ENCODE results near the gene WDR19. TPM values are rescaled to one million over a fixed set of nuclear protein-coding genes. Genes with fewer than 3 reads are reported as not detected.

WDR19 gene
- total and polyA plus RNA-seq, 2 donors (not counting 3 experiments of a cell fraction or from before 2014, with no cell fraction given): 27.1 to 28.2 TPM

DNA sequence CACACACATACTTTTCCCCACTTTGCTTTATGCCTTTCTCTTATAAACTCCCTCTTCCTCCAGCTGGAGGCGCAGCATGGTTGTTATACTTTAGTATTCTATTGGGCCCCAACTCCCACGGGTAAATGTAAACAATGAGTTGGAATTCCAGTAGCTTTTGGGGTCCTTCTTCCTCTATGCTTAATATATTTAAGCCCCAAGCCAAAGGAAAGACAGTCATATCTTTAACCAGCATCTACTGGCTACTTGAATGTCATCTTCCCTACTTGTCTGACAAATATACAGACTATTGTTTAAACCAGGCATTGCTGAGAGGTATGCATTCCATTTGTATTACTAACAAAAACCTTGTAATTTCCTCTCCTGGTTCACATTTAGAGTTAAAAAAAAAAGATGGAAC is 72.9 kb downstream of the WDR19 start:
- dilution Hi-C loops (cut with MboI; ENCODE audit: extremely low pct_ligation_motif_present, low sequenced_read_pairs): no loop called here
- Histone ChIP-seq H3K9ac (replicated peaks; ENCODE audit: extremely low read depth, insufficient read depth, low read length) (peak overlapping the region; percentile 84), H2AFZ (ENCODE audit: low read depth, low read length) (peak overlapping the region; percentile 41), H3K4me2 (ENCODE audit: insufficient read depth, low read length) (peak overlapping the region; percentile 80), H4K20me1 (replicated peaks; ENCODE audit: control insufficient read depth, extremely low read depth, insufficient read depth, low read length) (no peaks in the 10 kb centered on the region), H3K4me1 (ENCODE audit: control insufficient read depth, extremely low read depth, insufficient read depth, low read length) (peaks cover 32% of the 10 kb centered on the region), H3K4me3 (replicated peaks in 1 of 3; ENCODE audit: insufficient read depth in 1 of 3, low read depth in 1 of 3, low read length in 3 of 3) (peak overlapping the region in 1 of 3 experiments; percentile 12), H3K79me2 (ENCODE audit: control insufficient read depth, insufficient read depth, low read length) (no peaks in the 10 kb centered on the region), H3K9me3 (replicated peaks; ENCODE audit: control insufficient read depth, insufficient read depth, low read length) (no peaks in the 10 kb centered on the region), H3K9me1 (replicated peaks; ENCODE audit: control insufficient read depth, extremely low read depth, insufficient read depth, low read length) (no peaks in the 10 kb centered on the region), H3K27ac (ENCODE audit: insufficient read depth, low read depth, low read length) (peak overlapping the region; percentile 91), H3K27me3 (ENCODE audit: control insufficient read depth in 2 of 2, insufficient read depth in 2 of 2, low read length in 2 of 2) (no peaks in the 10 kb centered on the region), H3K36me3 (ENCODE audit: control insufficient read depth in 2 of 2, extremely low read depth in 1 of 2, insufficient read depth in 2 of 2, low read length in 2 of 2) (no peaks in the 10 kb centered on the region)
- BruUV-seq (replicated peaks): no TSS peak
- ChIA-PET CTCF (interaction anchor here (0.7 to 2.4 kb wide), 8 partner anchors 13 to 200 kb away, joined by 3 to 8 read pairs (median 4); partner anchors contain the start of gene RFC1), POLR2A (no interaction called here)
- TF ChIP-seq JUN (IDR thresholded peaks at IDR 0.05; ENCODE audit: borderline replicate concordance, insufficient read depth, insufficient read length, low read depth): peak; percentile 72
- peak; percentile 93 for TF ChIP-seq GATA2 (IDR thresholded peaks at IDR 0.05; ENCODE audit: insufficient read depth, insufficient read length, low read depth, low read length)
- TF ChIP-seq, protein P1, sequence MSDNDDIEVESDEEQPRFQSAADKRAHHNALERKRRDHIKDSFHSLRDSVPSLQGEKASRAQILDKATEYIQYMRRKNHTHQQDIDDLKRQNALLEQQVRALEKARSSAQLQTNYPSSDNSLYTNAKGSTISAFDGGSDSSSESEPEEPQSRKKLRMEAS (IDR thresholded peaks at IDR 0.05; ENCODE audit: insufficient read depth, insufficient read length): no peak
- no peak for TF ChIP-seq MYC (IDR thresholded peaks at IDR 0.05; ENCODE audit: low read depth, low read length)
- peak; percentile 68 for TF ChIP-seq FOS (IDR thresholded peaks at IDR 0.05; ENCODE audit: borderline replicate concordance, insufficient read depth, low read length)
- TF ChIP-seq, protein P2, sequence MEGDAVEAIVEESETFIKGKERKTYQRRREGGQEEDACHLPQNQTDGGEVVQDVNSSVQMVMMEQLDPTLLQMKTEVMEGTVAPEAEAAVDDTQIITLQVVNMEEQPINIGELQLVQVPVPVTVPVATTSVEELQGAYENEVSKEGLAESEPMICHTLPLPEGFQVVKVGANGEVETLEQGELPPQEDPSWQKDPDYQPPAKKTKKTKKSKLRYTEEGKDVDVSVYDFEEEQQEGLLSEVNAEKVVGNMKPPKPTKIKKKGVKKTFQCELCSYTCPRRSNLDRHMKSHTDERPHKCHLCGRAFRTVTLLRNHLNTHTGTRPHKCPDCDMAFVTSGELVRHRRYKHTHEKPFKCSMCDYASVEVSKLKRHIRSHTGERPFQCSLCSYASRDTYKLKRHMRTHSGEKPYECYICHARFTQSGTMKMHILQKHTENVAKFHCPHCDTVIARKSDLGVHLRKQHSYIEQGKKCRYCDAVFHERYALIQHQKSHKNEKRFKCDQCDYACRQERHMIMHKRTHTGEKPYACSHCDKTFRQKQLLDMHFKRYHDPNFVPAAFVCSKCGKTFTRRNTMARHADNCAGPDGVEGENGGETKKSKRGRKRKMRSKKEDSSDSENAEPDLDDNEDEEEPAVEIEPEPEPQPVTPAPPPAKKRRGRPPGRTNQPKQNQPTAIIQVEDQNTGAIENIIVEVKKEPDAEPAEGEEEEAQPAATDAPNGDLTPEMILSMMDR (IDR thresholded peaks at IDR 0.05; ENCODE audit: extremely low read depth in 1 of 2, insufficient read depth in 1 of 2, low read depth in 1 of 2, low read length in 2 of 2): peak; percentile 35 to 37
- no peak for TF ChIP-seq EZH2 (IDR thresholded peaks at IDR 0.05; ENCODE audit: borderline replicate concordance, low read depth, low read length, severe bottlenecking)
- TF ChIP-seq POLR2AphosphoS5 (IDR thresholded peaks at IDR 0.05; ENCODE audit: insufficient read depth, low read depth, low read length): peak; percentile 25
- no peak for TF ChIP-seq POLR2A (IDR thresholded peaks at IDR 0.05; ENCODE audit: low read depth, low read length)
- FAIRE-seq (peak; percentile 83), DNase-seq (ENCODE audit: low read depth, low spot score) (peak; percentile 92)
- intact Hi-C loops (cut with micrococcal nuclease): loop anchor here (1.0 to 10.0 kb wide), 8 partner anchors 29 to 270 kb away; partner anchors contain the start of genes LIAS, UGDH and WDR19

Data from endothelial cell of umbilical vein (primary cell).